AG10803 (cell line): ENCODE results near the gene CEP97.
"Not testable (repeated sequence)": the region's sequence is repeated elsewhere in the genome, so short reads cannot be mapped to it uniquely, and the experiment has no call there.

Source experiments
- DNase-seq: peaks from one replicate; pipeline ENCODE4 v3.0.0; 2010; ENCODE audit warnings: low read depth
- H3K4me3 ChIP-seq: 2 replicates; pipeline ENCODE4 v1.5.1; 2011; ENCODE audit warnings: mild to moderate bottlenecking, low read length, control low read depth
- TF ChIP-seq, protein P1 (sequence below): conservative IDR thresholded peaks from 2 replicates; pipeline ENCODE4 v1.5.1; 2011; ENCODE audit warnings: mild to moderate bottlenecking, low read length, control low read depth, inconsistent platforms

CEP97 gene

DNA sequence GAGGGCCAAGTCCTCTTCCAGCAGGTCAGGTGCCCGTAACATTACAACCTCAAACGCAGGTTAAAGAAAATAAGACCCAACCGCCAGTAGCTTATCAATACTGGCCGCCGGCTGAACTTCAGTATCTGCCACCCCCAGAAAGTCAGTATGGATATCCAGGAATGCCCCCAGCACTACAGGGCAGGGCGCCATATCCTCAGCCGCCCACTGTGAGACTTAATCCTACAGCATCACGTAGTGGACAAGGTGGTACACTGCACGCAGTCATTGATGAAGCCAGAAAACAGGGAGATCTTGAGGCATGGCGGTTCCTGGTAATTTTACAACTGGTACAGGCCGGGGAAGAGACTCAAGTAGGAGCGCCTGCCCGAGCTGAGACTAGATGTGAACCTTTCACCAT lies 30.9 kb upstream of the CEP97 start:
- TF ChIP-seq, protein P1, sequence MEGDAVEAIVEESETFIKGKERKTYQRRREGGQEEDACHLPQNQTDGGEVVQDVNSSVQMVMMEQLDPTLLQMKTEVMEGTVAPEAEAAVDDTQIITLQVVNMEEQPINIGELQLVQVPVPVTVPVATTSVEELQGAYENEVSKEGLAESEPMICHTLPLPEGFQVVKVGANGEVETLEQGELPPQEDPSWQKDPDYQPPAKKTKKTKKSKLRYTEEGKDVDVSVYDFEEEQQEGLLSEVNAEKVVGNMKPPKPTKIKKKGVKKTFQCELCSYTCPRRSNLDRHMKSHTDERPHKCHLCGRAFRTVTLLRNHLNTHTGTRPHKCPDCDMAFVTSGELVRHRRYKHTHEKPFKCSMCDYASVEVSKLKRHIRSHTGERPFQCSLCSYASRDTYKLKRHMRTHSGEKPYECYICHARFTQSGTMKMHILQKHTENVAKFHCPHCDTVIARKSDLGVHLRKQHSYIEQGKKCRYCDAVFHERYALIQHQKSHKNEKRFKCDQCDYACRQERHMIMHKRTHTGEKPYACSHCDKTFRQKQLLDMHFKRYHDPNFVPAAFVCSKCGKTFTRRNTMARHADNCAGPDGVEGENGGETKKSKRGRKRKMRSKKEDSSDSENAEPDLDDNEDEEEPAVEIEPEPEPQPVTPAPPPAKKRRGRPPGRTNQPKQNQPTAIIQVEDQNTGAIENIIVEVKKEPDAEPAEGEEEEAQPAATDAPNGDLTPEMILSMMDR: peak; percentile 58
- H3K4me3 ChIP-seq: not testable (repeated sequence)
- DNase-seq: peak; percentile 50

DNA sequence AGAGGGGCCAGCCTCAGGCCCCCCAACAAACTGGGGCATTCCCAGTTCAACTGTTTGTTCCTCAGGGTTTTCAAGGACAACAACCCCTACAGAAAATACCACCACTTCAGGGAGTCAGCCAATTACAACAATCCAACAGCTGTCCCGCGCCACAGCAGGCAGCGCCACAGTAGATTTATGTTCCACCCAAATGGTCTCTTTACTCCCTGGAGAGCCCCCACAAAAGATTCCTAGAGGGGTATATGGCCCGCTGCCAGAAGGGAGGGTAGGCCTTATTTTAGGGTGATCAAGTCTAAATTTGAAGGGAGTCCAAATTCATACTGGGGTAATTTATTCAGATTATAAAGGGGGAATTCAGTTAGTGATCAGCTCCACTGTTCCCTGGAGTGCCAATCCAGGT lies 29.6 kb upstream of the CEP97 start:
- not testable (repeated sequence) for H3K4me3 ChIP-seq, DNase-seq

DNA sequence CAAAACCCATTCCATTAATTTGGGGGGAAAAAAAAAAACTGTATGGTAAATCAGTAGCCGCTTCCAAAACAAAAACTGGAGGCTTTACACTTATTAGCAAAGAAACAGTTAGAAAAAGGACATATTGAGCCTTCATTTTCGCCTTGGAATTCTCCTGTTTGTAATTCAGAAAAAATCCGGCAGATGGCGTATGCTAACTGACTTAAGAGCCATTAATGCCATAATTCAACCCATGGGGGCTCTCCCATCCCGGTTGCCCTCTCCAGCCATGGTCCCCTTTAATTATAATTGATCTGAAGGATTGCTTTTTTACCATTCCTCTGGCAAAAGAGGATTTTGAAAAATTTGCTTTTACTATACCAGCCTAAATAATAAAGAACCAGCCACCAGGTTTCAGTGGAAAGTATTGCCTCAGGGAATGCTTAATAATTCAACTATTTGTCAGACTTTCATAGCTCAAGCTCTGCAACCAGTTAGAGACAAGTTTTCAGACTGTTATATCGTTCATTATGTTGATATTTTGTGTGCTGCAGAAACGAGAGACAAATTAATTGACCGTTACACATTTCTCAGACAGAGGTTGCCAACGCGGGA lies 28.5 kb upstream of the CEP97 start:
- no peak overlapping the region for H3K4me3 ChIP-seq
- TF ChIP-seq, protein P1: peak; percentile 68
- DNase-seq: peak; percentile 55

DNA sequence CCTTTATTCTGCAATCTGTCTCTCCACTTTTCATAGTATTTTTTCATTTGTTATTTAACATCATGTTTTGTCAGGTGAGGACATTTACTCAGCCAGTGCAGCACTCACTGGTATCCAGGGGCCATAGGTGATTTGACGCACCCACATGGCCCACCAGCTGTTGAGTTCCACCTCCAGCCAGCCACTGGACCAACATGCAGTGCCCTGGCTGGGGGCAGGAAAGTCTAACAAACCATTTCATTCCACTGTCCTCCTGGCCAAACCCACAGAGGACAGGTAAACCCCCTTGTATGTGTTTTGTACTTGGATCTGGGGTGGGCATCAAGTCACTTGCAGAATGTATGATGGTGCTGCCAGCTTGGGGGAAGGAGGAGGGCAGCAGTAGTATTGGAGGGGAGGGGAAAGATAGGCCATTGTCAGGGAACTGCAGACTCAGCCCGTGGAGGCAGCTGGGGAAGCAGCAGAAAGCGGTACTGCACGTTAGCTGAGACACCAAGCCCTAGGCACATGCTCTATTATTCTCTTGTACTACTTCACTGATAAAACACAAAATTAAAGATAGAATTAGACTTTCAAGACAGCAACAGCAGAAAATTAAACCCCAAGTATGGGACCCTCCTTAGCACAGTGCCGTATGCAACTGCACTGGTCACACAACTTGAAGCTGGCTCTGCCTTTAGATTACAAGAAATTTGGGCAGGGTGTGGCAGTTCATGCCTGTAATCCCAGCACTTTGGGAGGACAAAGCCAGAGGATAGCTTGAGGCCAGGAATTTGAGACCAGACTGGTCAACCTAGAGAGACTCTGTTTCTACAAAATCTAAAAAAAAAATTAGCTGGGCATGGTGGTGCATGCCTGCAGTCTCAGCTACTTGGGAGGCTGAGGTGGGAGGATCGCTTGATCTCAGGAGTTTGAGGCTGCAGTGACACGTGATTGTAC lies 22.4 kb upstream of the CEP97 start:
- no peak overlapping the region for H3K4me3 ChIP-seq
- DNase-seq: no peak
- TF ChIP-seq, protein P1: no peak

DNA sequence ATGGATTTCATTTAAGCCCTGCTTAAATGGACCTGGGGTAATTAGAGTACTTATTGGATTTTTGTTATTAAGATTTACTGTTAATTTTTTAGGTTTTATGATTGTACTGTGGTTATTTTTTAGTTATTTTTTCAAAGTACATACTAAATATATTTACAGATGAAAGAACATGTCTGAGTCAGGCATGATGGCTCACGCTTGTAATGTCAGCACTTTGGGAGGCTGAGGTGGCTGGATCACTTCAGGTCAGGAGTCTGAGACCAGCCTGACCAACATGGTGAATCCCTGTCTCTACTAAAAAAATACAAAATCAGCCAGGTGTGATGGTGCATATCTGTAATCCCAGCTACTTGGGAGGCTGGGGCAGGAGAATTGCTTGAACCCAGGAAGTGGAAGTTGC lies 21.7 kb upstream of the CEP97 start:
- TF ChIP-seq, protein P1: no peak
- DNase-seq: no peak
- no peak overlapping the region for H3K4me3 ChIP-seq

DNA sequence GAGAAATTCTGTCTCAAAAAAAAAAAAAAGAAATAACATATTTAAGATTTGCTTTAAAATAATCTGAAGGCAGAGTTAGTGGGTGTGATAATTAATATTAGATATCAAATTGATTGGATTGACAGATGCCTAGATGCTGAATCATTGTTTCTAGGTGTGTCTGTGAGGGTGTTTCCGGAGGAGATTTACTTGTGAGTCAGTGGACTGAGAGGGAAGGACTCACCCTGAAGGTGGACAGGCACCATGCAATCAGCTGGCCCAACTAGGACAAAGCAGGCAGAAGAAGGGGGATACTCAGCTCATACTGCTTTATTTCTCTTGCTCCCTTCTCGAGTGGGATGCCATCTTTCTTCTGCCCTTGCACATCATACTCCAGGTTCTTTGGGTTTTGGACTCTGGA lies 21.2 kb upstream of the CEP97 start:
- no peak for DNase-seq
- TF ChIP-seq, protein P1: no peak
- H3K4me3 ChIP-seq: no peak overlapping the region

DNA sequence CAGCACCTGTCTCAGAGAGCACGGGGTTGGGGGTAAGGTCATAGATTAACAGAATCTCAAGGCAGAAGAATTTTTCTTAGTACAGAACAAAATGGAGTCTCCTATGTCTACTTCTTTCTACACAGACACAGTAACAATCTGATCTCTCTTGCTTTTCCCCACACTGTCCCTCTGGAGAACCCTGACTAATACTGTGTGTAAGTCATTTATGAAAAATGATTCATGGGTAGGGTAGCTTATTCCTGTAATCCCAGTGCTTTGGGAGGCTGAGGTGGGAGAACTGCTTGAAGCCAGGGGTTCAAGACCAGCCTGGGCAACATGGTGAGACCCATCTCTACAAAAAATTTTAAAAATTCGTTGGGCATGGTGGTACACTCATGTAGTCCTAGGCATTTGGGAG lies 19.8 kb upstream of the CEP97 start:
- H3K4me3 ChIP-seq, DNase-seq: not testable (repeated sequence)

DNA sequence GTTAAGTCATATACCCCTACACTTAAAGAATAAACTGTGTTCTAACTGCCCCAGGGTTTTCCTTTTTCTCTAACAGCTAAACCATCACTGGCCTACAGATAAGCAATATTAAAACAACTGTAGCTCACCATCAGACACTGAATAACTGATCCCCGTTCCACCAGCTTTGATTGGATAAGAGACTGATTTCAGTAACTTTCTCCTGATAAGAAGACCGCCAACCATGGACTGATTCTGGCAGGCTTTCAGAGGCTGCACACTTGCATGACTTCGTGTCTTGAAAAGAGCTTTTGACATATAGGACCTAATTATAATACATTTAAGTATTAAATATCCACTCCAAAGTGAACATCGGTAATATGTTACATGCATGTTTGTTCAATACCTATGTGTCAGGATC lies 15.3 kb upstream of the CEP97 start:
- DNase-seq: no peak
- no peak overlapping the region for H3K4me3 ChIP-seq
- TF ChIP-seq, protein P1: no peak
